Ishikawa (cell line): ENCODE measurements around the gene COL21A1.

Experiments used
- CEBPB ChIP-seq: IDR thresholded peaks from 2 replicates; pipeline ENCODE4 v1.6.1; 2012
- CREB1 ChIP-seq: IDR thresholded peaks from 2 replicates; pipeline ENCODE4 v1.6.1; 2012; ENCODE audit warnings: low read depth
- EGR1 ChIP-seq: IDR thresholded peaks from 2 replicates; pipeline ENCODE4 v1.6.1; 2012
- EP300 ChIP-seq: IDR thresholded peaks from 2 replicates; pipeline ENCODE4 v1.6.1; 2012; ENCODE audit warnings: borderline replicate concordance
- FOXM1 ChIP-seq: IDR thresholded peaks from 2 replicates; pipeline ENCODE4 v1.6.1; 2012; ENCODE audit warnings: low read depth, borderline replicate concordance
- NFIC ChIP-seq: IDR thresholded peaks from 2 replicates; pipeline ENCODE4 v1.6.1; 2012
- RAD21 ChIP-seq: IDR thresholded peaks from 2 replicates; pipeline ENCODE4 v1.6.1; 2012; ENCODE audit warnings: low read depth
- TAF1 ChIP-seq: IDR thresholded peaks from 2 replicates; pipeline ENCODE4 v1.6.1; 2012; ENCODE audit warnings: low read depth, mild to moderate bottlenecking
- TCF12 ChIP-seq: IDR thresholded peaks from 2 replicates; pipeline ENCODE4 v1.6.1; 2012; ENCODE audit warnings: low read depth
- TEAD4 ChIP-seq: IDR thresholded peaks from 2 replicates; pipeline ENCODE4 v1.6.1; 2012
- YY1 ChIP-seq: IDR thresholded peaks from 2 replicates; pipeline ENCODE4 v1.6.1; 2012; ENCODE audit warnings: low read depth
- ZBTB7A ChIP-seq: IDR thresholded peaks from 2 replicates; pipeline ENCODE4 v1.6.1; 2012; ENCODE audit warnings: low read depth
- TF ChIP-seq, protein P1 (sequence below): IDR thresholded peaks from 2 replicates; pipeline ENCODE4 v1.6.1; 2012; ENCODE audit warnings: low read depth, mild to moderate bottlenecking
- TF ChIP-seq, protein P2 (sequence below): IDR thresholded peaks from 2 replicates; pipeline ENCODE4 v1.6.1; 2012
- TF ChIP-seq, protein P3 (sequence below): IDR thresholded peaks from 2 replicates; pipeline ENCODE4 v1.6.1; 2012

COL21A1 gene

DNA sequence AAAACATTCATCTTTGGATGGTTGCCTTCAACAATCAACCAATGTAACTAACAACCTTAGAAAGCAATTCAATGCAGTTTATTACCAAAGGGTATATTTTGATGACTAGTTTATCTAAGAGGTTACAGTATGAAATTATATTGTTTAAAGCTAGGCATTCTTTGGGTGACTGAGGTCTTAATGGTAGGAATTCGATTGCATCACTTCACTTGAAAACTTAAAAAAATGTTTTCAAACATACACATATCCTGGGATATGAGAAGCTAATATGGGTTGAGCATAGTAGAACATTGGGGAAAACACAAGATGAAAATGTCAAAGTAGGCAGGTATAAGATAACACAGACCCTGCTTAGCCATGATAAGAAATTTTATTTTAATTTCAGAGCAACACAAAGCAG is 227.4 kb downstream of the COL21A1 start:
- TF ChIP-seq TEAD4: no peak
- no peak for TF ChIP-seq CREB1
- no peak for TF ChIP-seq TCF12
- no peak for TF ChIP-seq TAF1
- TF ChIP-seq CEBPB: no peak
- TF ChIP-seq NFIC: no peak
- TF ChIP-seq, protein P1, sequence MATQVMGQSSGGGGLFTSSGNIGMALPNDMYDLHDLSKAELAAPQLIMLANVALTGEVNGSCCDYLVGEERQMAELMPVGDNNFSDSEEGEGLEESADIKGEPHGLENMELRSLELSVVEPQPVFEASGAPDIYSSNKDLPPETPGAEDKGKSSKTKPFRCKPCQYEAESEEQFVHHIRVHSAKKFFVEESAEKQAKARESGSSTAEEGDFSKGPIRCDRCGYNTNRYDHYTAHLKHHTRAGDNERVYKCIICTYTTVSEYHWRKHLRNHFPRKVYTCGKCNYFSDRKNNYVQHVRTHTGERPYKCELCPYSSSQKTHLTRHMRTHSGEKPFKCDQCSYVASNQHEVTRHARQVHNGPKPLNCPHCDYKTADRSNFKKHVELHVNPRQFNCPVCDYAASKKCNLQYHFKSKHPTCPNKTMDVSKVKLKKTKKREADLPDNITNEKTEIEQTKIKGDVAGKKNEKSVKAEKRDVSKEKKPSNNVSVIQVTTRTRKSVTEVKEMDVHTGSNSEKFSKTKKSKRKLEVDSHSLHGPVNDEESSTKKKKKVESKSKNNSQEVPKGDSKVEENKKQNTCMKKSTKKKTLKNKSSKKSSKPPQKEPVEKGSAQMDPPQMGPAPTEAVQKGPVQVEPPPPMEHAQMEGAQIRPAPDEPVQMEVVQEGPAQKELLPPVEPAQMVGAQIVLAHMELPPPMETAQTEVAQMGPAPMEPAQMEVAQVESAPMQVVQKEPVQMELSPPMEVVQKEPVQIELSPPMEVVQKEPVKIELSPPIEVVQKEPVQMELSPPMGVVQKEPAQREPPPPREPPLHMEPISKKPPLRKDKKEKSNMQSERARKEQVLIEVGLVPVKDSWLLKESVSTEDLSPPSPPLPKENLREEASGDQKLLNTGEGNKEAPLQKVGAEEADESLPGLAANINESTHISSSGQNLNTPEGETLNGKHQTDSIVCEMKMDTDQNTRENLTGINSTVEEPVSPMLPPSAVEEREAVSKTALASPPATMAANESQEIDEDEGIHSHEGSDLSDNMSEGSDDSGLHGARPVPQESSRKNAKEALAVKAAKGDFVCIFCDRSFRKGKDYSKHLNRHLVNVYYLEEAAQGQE: no peak
- no peak for TF ChIP-seq FOXM1

DNA sequence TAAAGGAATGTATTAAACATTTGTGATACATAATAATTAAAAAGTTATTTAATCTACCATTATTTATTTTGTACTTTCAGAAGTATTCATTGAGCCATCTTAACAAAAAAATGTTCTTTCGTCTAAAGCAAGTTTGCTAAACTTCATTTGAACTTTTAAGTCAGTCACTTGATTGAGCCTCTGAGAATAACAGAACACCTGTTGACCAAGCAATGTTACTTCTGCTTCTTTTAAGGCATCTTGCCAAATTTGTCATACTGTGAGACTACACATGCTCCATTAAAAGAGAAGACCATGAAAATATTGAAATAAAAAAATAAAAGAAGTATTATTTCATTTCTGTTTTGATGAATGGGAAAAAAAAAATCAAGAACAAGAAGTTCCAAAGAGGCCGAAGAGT is 230.2 kb downstream of the COL21A1 start:
- TF ChIP-seq, protein P1: no peak
- TF ChIP-seq RAD21 (no peak), ZBTB7A (no peak), CEBPB (no peak), EGR1 (no peak), FOXM1 (no peak), CREB1 (no peak), YY1 (no peak), TAF1 (no peak), NFIC (no peak), EP300 (no peak), TEAD4 (no peak), TCF12 (no peak)
- TF ChIP-seq, protein P2, sequence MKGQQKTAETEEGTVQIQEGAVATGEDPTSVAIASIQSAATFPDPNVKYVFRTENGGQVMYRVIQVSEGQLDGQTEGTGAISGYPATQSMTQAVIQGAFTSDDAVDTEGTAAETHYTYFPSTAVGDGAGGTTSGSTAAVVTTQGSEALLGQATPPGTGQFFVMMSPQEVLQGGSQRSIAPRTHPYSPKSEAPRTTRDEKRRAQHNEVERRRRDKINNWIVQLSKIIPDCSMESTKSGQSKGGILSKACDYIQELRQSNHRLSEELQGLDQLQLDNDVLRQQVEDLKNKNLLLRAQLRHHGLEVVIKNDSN: no peak
- TF ChIP-seq, protein P3, sequence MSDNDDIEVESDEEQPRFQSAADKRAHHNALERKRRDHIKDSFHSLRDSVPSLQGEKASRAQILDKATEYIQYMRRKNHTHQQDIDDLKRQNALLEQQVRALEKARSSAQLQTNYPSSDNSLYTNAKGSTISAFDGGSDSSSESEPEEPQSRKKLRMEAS: no peak

DNA sequence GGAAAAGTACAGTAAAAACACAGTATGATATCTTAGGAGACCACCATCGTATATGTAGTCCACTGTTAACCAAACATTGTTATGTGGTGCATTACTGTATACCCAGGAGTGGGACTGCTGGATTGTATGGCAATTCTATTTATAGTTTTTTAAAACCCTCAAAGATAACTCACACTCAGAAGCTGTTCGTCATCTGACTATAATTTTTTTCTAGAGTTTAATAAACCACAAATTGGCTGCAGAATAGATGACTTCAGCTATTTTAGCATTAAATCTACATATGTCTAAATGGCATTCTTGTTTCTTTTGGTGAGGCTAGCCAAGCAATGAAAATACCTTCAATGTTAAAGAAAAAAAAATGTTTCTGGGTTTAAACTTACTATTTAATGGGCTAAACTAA is 237.7 kb downstream of the COL21A1 start:
- no peak for TF ChIP-seq RAD21
- no peak for TF ChIP-seq TCF12
- no peak for TF ChIP-seq TEAD4
- TF ChIP-seq, protein P2: no peak
- no peak for TF ChIP-seq FOXM1
- no peak for TF ChIP-seq YY1
- TF ChIP-seq, protein P1: no peak
- TF ChIP-seq TAF1: no peak
- TF ChIP-seq EP300: no peak
- no peak for TF ChIP-seq ZBTB7A
- TF ChIP-seq CEBPB: no peak
- no peak for TF ChIP-seq EGR1
- TF ChIP-seq, protein P3: no peak
